B cell (primary cell): ENCODE results near the gene CENPX. TPM values are rescaled to one million over a fixed set of nuclear protein-coding genes. Genes with fewer than 3 reads are reported as not detected.

Source experiments
- ATAC-seq: fragments of 200-7000 bp; cut with Tn5 transposase; one replicate; pipeline ENCODE4 v1.10.0; 2021; ENCODE audit warnings: low read depth, mild to moderate bottlenecking, moderate number of reproducible peaks, moderate library complexity
- CTCF ChIA-PET: fragments of 350-600 bp; sonication (Branson Sonifier 250); formaldehyde crosslinking; loops from one replicate; lab custom pipeline; 2021; ENCODE audit warnings: antibody characterized with exemption, inconsistent platforms; lab: Charles Lee
- POLR2A ChIA-PET: fragments of 350-600 bp; sonication (Branson Sonifier 250); formaldehyde crosslinking; loops from one replicate; lab custom pipeline; 2021; ENCODE audit warnings: antibody characterized with exemption; lab: Charles Lee
- DNase-seq: peaks from one replicate; pipeline ENCODE4 v3.0.0; 2013
- H2AFZ ChIP-seq: 2 replicates; pipeline ENCODE4 v1.6.1; 2012; ENCODE audit warnings: mild to moderate bottlenecking, low read depth, low read length; ENCODE audit not compliant: insufficient read depth, poor library complexity, severe bottlenecking
- H3K27ac ChIP-seq, 2 donors: 1 replicate in 1 of 2; 2 replicates in 1 of 2; pipeline ENCODE4 v1.5.1; 2012 to 2013; ENCODE audit warnings: low read length in 2 of 2, mild to moderate bottlenecking in 2 of 2, moderate library complexity in 1 of 2
- H3K27me3 ChIP-seq, 4 experiments: fragments of 200-600 bp in 1 of 4; sonication (generic) in 1 of 4; replicated peaks in 1 of 4; 1 replicate in 2 of 4; 2 replicates in 2 of 4; pipeline versions ENCODE4 v1.6.1 to v1.7.0; 2013 to 2016; ENCODE audit warnings: low read length in 3 of 4, mild to moderate bottlenecking in 2 of 4, mixed read lengths in 1 of 4, moderate library complexity in 1 of 4; ENCODE audit not compliant: insufficient read depth in 4 of 4, control insufficient read depth in 3 of 4; ENCODE audit errors: control extremely low read depth in 1 of 4
- H3K36me3 ChIP-seq, 2 experiments: replicated peaks in 1 of 2; 1 replicate in 1 of 2; 2 replicates in 1 of 2; pipeline versions ENCODE4 v1.6.1 to v1.7.1; 2013; ENCODE audit warnings: low read length in 1 of 2; ENCODE audit not compliant: insufficient read depth in 2 of 2, control insufficient read depth in 1 of 2; ENCODE audit errors: control extremely low read depth in 1 of 2, extremely low read depth in 1 of 2
- H3K4me1 ChIP-seq, 2 donors: fragments of 200-600 bp in 1 of 2; sonication (generic) in 1 of 2; 1 replicate in 1 of 2; 2 replicates in 1 of 2; pipeline versions ENCODE4 v1.5.1 to v1.6.1; 2013 to 2017; ENCODE audit warnings: low read length in 2 of 2; ENCODE audit not compliant: control insufficient read depth in 2 of 2, insufficient read depth in 2 of 2
- H3K4me2 ChIP-seq: replicated peaks from 2 replicates; pipeline ENCODE3; 2012; ENCODE audit warnings: mild to moderate bottlenecking, low read depth, low read length; ENCODE audit not compliant: poor library complexity, severe bottlenecking
- H3K4me3 ChIP-seq, 5 experiments: fragments of 200-600 bp in 1 of 5; sonication (generic) in 1 of 5; 1 replicate in 3 of 5; 2 replicates in 2 of 5; pipeline versions ENCODE4 v1.5.1 to v1.7.0; 2011 to 2016; ENCODE audit warnings: low read length in 4 of 5, mild to moderate bottlenecking in 4 of 5, low read depth in 2 of 5, control low read depth in 1 of 5, moderate library complexity in 1 of 5; ENCODE audit not compliant: insufficient read depth in 1 of 5; ENCODE audit errors: control extremely low read depth in 1 of 5, extremely low read depth in 1 of 5
- H3K79me2 ChIP-seq: fragments of 200-600 bp; sonication (generic); one replicate; pipeline ENCODE4 v1.6.0; 2016; ENCODE audit warnings: low read length; ENCODE audit not compliant: control insufficient read depth, insufficient read depth
- H3K9ac ChIP-seq: fragments of 200-600 bp; sonication (generic); 2 replicates; pipeline ENCODE4 v1.6.1; 2017; ENCODE audit warnings: mild to moderate bottlenecking, low read length, moderate library complexity
- H3K9me3 ChIP-seq, 3 donors: one replicate each; pipeline versions ENCODE4 v1.6.1 to v1.7.1; 2013; ENCODE audit warnings: low read length in 2 of 3; ENCODE audit not compliant: control insufficient read depth in 2 of 3, insufficient read depth in 1 of 3; ENCODE audit errors: control extremely low read depth in 1 of 3
- H4K20me1 ChIP-seq: 2 replicates; pipeline ENCODE4 v1.6.0; 2012; ENCODE audit warnings: mild to moderate bottlenecking, low read length; ENCODE audit not compliant: insufficient read depth, control insufficient read depth, poor library complexity, severe bottlenecking
- H3K27ac Mint-ChIP-seq: one replicate; pipeline ENCODE4 v1.8.0; 2021; ENCODE audit warnings: mixed read lengths
- H3K27me3 Mint-ChIP-seq: one replicate; pipeline ENCODE4 v1.8.0; 2021; ENCODE audit warnings: mixed read lengths
- H3K4me1 Mint-ChIP-seq: one replicate; pipeline ENCODE4 v1.8.0; 2021; ENCODE audit warnings: mixed read lengths
- H3K4me3 Mint-ChIP-seq: one replicate; pipeline ENCODE4 v1.8.0; 2021; ENCODE audit warnings: mixed read lengths
- H3K9me3 Mint-ChIP-seq: one replicate; pipeline ENCODE4 v1.8.0; 2022; ENCODE audit warnings: mixed read lengths; ENCODE audit not compliant: insufficient read depth
- CTCF ChIP-seq: fragments of 200-600 bp; IDR thresholded peaks from one replicate; pipeline ENCODE4 v1.8.0; 2022; ENCODE audit warnings: antibody characterized with exemption, mild to moderate bottlenecking
- EZH2 ChIP-seq: IDR thresholded peaks from 2 replicates; pipeline ENCODE4 v1.6.1; 2012; ENCODE audit warnings: borderline replicate concordance, low read depth, mild to moderate bottlenecking, moderate library complexity, low read length; ENCODE audit not compliant: insufficient read depth, poor library complexity, severe bottlenecking
- WGBS: methylation state at CpG from one replicate; pipeline ENCODE4 v1.1.5; 2013; ENCODE audit warnings: missing lambda C conversion rate; ENCODE audit not compliant: insufficient coverage; 5-methylcytosine and 5-hydroxymethylcytosine counted together
- intact Hi-C: fragments of 100-400 bp; cut with micrococcal nuclease; formaldehyde crosslinking; loops from one replicate; pipeline ENCODE4 v1.10.0; 2022
- polyA plus RNA-seq: library from polyadenylated mRNA; depleted of rRNA; stranded (reverse); fragments of >200 nt; gene quantifications from 2 replicates; pipeline ENCODE4 v1.2.3, GENCODE V29; 2012
- total RNA-seq, 2 donors: library from RNA; stranded (reverse); fragments of 120-200 nt in 1 of 2; gene quantifications; 1 replicate in 1 of 2; 2 replicates in 1 of 2; pipeline versions ENCODE4 v1.2.3 to v1.2.4, GENCODE V29; 2013 to 2022

CENPX gene
- total and polyA plus RNA-seq, 2 donors (not counting 1 experiment from before 2014, with no cell fraction given): 37.0 to 40.1 TPM

DNA sequence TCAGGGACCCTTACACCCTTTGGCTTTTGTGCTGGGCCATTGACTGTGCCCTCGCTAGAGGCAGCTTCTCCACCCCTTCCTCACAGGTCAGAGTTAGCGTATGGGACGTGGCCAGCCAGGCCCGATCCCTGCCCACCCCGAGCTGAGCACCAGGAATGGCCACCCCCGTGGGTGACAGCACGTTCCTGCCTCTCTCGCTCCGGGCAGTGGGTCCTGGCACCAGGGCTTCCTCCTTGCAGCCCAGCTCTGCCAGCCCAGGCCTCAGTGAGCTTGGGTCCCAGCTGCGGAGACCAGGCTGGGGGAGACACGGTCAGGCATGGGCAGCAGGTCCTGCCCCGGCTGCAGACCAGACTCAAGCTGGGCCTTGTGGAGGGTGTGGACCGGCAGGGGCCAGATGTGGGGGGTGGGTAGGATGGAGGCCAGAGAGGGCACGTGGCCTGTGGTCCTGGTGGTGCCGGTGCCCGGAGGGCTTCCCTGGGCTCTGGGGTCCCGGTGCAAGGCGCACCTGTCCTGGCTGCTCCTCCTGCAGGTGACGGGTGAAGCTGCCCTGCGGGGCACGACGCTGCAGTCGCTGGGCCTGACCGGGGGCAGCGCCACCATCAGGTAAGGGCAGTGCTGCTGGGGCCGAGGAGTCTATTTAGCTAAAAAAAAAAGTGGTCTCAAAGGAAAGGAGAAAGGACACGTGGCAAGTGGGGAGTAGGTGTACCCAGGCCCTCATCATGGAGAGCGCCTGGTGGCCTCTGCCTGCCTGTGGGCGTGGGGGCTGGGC, 27.0 kb downstream of the CENPX start:
- no peak overlapping the region for H3K4me3 Mint-ChIP-seq
- no peak for TF ChIP-seq EZH2
- no peak for TF ChIP-seq CTCF
- no peaks in the 10 kb centered on the region for H3K27me3 Mint-ChIP-seq
- DNase-seq (no peak), ATAC-seq (no peak)
- H3K4me1 Mint-ChIP-seq: peaks cover 3% of the 10 kb centered on the region
- Histone ChIP-seq H3K79me2 (peaks cover 17% of the 10 kb centered on the region), H3K27ac (no peak overlapping the region), H3K4me2 (no peak overlapping the region), H3K9me3 (no peaks in the 10 kb centered on the region), H3K4me1 (no peaks in the 10 kb centered on the region), H3K4me3 (no peak overlapping the region), H4K20me1 (peaks cover 21% of the 10 kb centered on the region), H3K27me3 (no peaks in the 10 kb centered on the region), H2AFZ (no peak overlapping the region), H3K9ac (no peak overlapping the region), H3K36me3 (peaks cover 0 to 2% of the 10 kb centered on the region in 2 experiments)
- no peak overlapping the region for H3K27ac Mint-ChIP-seq
- intact Hi-C loops: no loop called here
- no peaks in the 10 kb centered on the region for H3K9me3 Mint-ChIP-seq
- POLR2A ChIA-PET: no interaction called here
- 97% methylated on average over 29 of the region's 29 CpGs for WGBS
- CTCF ChIA-PET: interaction anchor here (1.4 kb wide), 1 partner anchor 36 kb away, joined by 5 read pairs; no protein-coding TSS in a partner anchor
